ENCODE results near the gene CENPS.
"Not testable (repeated sequence)": the region's sequence is repeated elsewhere in the genome, so short reads cannot be mapped to it uniquely, and the experiment has no call there.

CENPS gene

DNA sequence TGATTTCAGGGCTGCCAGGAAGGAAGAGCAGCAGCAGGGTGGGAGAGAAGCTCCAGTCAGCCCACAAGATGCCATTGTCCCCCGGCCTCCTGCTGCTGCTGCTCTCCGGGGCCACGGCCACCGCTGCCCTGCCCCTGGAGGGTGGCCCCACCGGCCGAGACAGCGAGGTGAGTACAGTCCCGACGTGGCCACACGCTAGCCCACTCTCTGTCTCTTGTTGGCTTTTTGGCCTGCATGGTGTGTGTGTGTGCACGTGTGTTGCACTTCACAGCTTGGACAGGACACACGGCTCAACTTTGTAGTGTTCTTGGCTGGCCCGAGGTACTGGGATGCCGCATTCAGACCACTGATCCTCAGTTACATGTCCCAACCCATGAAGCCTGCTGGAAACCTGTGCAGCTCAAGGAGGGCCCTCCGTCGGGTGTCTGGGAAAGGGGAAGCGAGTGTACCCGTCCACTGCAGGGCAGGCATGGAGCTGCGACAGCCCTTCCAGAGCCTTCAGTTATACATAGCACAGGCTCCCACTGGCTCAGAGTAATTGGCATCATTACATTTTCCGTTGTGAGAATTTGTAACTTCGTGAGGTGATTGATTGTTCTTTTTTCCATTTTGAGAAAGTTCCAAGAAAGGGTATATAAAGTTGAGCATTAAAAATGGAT lies 20.1 kb downstream of the CENPS start:
- DNase-seq (ENCODE audit: low read depth in 2 of 2, low spot score in 1 of 2) = no peak

DNA sequence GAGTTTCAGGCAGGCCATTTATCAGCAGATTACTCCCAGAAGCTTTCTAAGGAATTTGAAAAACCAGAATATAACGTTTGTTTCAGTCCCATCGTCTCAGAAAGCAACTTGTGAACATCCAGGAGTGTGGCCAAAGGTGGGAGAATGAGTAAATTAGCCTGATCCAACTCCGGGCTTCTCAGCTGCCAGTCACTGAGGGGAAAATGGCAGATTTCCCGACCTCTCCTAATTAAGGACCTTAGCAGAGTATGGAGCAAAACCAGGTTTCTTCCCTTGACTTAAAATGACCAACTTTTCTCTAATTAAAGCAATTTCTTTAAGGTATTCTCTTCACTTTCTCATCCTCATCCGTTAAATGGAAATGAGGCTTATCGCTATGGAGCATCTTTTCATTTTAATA lies 20.6 kb downstream of the CENPS start:
- no peak for DNase-seq (ENCODE audit: low read depth in 2 of 2, low spot score in 1 of 2)

DNA sequence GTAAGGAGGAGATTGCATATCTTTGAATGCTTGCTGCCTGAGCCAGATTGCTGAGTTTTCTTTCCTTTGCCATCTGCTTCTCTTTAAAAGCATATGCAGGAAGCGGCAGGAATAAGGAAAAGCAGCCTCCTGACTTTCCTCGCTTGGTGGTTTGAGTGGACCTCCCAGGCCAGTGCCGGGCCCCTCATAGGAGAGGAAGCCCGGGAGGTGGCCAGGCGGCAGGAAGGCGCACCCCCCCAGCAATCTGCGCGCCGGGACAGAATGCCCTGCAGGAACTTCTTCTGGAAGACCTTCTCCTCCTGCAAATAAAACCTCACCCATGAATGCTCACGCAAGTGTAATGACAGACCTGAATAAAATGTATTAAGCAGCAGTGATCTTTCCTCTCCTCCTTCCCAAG lies 21.1 kb downstream of the CENPS start:
- DNase-seq (ENCODE audit: low read depth in 2 of 2, low spot score in 1 of 2) = no peak

DNA sequence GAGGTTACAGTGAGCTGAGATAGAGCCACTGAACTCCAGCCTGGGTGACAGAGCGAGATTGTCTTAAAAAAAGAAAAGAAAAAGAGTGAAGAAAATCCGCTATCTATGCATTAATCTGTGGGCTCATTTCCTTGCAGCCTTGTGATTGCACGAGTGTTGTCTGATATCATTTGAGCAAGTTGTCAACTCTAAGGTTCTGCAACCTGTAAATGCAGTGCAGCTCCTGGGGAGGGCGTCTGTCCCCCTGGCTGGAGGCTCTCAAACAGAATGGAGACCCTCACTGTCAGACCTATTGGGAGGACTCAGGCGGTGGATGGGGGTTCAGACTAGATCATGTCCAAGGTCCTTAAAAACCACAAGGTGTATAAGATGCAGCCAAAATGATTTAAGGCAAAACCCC lies 25.8 kb downstream of the CENPS start:
- no peak for DNase-seq (ENCODE audit: low read depth in 2 of 2, low spot score in 1 of 2)

DNA sequence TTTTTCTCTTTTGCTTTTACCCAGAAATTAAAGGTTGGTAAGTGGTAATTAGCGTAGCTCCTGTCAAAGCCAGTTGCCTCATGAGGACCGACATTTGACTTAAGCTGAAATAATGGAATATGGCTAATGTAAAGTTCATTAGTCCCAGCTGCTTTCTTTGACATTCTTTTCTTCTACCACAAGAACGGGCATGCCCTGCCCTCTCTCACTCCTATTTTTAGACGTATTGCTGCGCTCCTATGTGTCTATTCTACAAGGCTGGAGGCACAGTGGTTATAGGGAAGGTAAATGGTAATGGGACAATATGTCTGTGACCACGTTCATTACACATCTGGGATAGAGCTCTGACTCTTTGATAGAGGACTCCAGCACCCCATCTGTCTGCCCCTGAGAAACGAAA lies 26.4 kb downstream of the CENPS start:
- DNase-seq (ENCODE audit: low read depth in 2 of 2, low spot score in 1 of 2) = no peak

DNA sequence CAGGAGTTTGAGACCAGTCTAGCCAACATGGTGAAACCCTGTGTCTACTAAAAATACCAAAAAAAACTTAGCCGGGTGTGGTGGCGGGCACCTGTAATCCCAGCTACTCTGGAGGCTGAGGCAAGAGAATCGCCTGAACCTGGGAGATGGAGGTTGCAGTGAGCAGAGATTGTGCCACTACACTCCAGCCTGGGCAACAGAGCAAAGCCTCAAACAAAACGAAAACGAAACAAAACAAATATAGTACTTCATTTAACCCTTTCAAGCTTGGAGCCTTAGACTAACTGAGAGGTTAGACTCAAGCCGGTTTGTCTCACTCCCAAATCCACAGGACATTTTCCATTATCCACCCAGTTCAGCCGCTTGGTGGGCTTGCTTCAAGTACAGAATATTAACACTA lies 27.2 kb downstream of the CENPS start:
- DNase-seq (ENCODE audit: low read depth in 2 of 2, low spot score in 1 of 2) = not testable (repeated sequence)

DNA sequence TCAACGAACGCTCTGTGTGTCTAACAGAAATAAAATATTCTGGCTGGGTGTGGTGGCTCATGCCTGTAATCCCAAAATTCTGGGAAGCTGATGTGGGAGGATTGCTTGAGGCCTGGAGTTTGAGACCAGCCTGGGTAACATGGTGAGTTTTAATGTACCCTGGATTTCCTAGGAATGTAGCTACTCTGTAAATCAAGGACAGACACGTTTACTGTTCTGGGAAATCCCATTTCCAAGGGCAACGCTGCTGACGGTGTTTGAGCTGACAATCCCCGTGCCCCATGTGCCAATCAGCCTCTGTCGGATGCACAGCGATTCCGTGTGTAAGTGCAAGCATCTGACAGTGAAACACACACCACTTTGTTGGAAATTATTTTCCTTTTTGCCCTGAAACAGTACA lies 27.6 kb downstream of the CENPS start:
- DNase-seq (ENCODE audit: low read depth in 2 of 2, low spot score in 1 of 2) = no peak

DNA sequence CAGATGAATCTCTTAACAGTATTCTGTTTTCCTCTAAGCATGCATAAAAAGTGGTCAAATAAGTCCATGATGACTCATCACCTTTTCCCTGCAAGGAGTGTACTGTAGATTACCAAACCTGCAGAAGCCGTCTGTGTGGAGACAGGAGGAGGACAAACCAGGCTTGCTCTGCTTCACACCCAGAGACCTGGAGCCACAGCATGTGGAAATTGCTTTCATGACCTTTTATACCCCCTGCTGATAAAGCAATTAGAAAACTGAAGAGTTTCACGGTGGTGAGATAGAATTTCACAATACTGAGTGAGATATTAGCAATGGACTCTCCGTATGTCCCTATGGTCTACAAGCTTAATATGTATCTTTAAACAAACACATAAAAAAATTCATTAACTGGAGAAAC lies 29.0 kb downstream of the CENPS start:
- no peak for DNase-seq (ENCODE audit: low read depth in 2 of 2, low spot score in 1 of 2)

DNA sequence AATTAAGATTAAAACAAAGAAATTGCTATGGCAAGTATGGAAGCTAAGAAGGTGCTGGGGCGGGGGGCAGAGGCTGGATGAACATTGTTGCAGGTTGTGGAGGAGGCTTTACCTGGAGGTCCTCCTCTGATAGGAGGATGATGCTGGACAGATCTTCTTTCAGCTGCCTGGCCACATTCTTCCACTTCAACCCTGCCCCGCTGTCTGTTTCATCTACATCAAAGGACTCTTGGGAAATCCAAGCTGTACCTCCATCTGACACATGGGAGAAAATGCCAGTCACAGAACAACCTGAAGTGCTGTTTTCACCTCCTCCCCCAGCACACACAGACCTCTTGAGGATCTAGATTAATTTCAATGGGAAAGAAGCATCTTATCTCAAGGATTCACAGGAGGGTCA lies 36.8 kb downstream of the CENPS start:
- DNase-seq (ENCODE audit: low read depth in 2 of 2, low spot score in 1 of 2) = no peak

DNA sequence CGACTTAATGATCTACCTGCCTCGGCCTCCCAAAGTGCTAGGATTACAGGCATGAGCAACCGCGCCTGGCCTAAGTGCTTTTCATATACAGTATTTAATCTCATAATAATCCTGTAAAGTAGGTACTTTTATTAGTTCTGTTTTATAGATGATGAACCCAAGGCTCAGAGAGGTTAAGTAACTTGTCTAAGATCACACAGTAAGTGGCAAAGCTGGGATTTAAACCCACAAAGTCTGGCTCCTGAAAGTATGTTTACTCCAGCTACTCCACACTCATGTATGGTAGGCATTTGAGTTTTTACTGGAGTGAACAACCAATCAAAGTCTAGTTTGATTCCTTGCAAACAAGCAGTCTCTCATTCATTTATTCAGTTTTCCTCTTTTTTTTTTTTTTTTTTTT lies 39.8 kb downstream of the CENPS start:
- no peak for DNase-seq (ENCODE audit: low read depth in 2 of 2, low spot score in 1 of 2)

DNA sequence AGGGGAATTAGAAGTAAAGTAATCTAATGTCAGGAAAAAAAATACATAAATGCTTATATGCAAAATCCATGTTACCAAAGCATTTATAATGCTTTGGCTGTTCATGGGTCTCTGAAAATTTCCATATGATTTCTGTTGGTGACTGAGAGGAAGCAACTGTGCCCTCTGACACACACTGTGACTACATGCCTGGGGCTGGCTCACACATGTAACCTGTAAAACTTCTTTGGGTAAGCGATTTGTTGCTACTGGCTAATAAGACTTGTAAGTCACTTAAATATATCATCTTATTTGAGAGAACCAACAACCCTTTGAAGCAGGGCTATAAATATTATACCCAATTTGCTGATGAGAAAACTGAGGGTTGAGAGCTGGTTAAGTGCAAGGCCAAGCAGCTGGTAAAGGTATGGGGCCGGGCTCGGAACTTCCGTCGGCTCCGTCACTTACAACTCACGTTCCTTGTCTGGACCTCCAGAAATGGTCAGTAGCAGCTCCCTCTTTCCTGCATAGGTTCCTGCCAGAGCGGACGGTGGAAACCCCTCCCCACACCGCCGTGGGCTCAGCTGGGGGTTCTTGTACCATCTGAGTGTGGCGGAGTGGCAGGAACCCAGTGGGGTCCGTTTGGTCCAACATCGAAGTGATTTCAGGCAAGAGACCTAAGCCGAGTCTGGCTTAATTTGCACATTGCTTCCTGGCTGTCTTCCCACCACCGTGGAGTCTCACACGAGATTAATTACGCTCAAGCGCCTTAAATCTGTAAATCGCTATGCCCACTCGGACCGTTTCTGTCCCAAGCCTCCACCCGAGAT lies 41.4 kb downstream of the CENPS start:
- DNase-seq (ENCODE audit: low read depth in 2 of 2, low spot score in 1 of 2) = no peak

DNA sequence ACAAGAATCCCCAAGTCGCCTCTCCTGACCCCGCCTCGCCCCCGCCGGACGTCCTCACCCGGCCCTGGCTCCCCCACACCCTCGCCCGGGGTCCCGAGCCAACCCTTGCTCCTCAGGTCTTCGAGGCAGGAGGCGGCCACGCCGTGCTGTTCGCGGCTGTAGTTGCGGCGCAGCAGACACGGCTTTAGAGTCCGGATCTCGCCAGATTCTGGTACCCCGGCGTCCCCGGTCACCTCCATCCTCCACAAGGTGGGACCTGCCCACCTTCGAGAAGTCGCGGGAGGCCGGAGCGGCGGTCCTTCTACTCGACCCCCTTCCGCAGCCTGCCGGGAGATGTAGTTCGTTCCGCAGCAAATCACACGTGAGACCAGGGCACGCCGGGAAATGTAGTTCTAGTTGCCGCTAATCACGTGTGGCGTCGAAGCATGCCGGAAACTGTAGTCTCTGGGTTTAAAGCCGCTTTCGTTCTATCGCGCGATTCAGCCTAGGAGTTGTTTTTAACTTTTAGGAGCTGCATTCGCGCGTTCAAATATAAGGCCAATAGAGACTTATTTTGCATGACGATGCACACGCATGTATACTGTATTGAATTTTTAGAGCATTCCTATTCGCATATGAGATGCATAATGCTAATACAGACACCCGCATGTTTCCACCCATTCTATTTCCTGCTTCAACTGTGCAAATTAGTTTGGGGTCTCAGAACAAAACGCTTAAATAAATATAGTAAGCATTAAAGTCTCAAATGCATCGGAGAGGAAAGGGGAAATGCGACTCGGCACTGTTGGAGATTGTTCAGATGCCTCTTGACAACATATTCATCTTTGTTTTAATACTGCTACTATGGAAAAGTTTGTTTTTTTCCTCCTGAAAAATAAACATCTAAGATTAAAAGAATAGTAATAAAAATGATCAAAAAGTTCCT lies 42.2 kb downstream of the CENPS start, which contains the start of gene DFFA:
TSS of gene DFFA (minus strand) at position 310 of the 925 bp plus-strand sequence. CDS start at position 239, 71 bp downstream.
- DNase-seq (ENCODE audit: low read depth in 2 of 2, low spot score in 1 of 2) = peak; percentile 76 to 86

DNA sequence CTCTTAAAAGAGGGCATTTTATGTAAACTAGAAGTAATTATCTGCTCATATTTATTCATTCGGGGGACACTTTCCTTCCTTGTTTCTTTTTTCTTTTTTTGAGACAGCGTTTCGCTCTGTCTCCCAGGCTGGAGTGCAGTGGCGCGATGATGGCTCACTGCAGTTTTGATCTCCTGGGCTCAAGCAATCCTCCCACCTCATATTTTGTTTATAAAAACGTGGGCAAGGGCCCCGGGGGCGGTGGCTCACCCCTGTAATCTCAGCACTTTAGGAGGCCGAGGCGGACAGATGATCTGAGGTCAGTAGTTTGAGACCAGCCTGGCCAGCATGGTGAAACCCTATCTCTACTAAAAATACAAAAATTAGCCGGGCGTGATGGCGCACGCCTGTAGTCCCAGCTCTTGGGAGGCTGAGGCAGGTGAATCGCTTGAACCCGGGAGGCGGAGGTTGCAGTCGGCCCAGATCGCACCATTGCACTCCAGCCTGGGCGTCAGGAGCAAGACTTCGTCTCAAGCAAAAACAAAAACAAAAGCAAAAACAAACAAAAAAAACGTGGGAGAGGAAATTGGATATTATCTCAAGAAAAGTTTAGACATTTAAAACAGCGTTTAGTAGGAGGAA lies 43.0 kb downstream of the CENPS start:
- no peak for DNase-seq (ENCODE audit: low read depth in 2 of 2, low spot score in 1 of 2)

DNA sequence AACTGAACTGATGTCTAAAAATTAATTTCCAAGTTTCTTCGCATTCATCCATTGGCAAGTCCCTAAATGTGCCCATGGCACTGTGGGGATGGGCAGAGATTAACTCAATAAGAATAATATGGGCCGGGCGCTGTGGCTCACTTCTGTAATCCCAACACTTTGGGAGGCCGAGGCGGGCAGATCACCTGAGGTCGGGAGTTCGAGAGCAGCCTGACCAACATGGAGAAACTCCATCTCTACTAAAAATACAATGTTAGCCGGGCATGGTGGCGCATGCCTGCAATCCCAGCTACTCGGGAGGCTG lies 44.0 kb downstream of the CENPS start:
- DNase-seq (ENCODE audit: low read depth in 2 of 2, low spot score in 1 of 2) = not testable (repeated sequence)

DNA sequence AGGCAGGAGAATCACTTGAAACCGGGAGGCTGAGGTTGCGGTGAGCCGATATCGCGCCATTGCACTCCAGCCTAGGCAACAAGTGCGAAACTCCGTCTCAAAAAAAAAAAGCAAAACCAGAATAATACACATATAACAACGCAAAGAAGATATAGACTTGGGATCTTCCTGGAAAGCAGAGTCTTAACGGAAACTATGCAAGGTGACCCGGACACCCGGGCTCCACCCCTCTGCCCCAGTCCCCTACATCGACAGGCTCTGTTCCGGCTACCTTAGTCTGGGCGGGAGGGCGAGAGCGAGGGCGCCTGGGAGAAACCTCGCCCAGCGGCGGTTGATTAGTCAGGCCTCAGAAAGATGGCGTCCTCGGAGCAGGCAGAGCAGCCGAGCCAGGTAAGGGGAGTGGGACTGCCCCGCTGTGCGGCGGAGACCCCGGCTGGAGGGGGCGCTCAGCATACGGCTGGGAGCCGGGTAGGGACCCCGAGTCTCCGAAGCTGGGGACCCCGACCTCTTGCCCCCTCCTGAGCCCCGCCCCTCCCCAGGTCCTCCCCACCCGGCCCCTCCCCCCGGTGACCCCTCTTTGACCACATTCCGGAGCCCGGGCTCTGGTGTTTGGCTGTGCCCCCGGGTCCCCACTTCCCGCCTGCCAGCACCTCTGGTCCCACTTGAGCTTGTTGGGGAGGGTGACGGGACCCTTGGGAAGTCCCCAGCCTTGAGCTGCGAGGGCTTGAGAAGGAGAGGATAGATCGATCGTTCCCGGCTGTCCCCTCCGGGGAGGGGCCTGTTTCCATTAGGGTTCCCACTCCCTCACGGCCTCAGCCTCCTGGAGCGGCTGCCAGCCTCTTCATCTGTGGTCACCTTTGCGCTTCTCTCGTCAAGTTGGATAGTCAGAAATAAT lies 44.6 kb downstream of the CENPS start, which contains the start of gene PEX14:
TSS of gene PEX14 (plus strand) at position 338 of the 895 bp plus-strand sequence. CDS start at position 355, 17 bp downstream.
- DNase-seq (ENCODE audit: low read depth in 2 of 2, low spot score in 1 of 2) = peak; percentile 61 to 67

DNA sequence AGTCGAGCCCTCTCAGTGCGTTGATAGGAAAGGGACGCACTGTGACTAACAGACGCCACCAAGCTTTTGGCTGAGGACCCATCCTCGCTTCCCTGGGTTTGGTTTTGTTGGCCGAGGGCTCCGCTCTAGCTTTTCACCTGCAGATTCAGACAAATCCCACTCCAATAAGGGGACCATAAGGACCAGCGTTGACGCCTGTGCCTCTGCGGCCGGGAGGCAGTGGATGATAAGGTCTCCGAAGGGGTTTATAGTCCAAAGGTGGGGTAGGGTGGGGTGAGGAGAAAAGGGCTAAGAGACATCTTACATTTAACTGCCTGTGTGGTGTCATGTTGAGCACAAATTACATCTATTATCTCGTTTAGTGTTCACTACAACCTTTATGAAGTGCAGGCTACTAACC lies 45.3 kb downstream of the CENPS start:
- DNase-seq (ENCODE audit: low read depth in 2 of 2, low spot score in 1 of 2) = no peak

DNA sequence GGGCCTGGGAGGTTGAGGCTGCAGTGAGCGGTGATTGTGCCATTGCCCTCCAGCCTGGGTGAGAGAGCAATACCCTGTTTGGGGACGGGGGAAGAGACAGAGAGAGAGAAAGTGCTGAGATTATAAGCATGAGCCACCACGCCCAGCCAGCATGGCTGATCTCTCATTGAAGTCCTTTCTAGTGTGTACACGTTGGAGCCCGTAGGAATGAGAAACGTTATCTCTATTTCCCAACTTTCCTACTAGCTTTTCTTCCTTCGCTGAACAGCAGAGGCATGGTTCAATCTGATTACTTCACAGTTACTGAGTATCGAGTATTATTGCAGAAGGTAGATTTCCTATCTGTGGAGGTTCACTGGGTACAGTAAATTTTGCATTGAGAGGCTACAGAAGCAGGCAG lies 49.1 kb downstream of the CENPS start:
- no peak for DNase-seq (ENCODE audit: low read depth in 2 of 2, low spot score in 1 of 2)

DNA sequence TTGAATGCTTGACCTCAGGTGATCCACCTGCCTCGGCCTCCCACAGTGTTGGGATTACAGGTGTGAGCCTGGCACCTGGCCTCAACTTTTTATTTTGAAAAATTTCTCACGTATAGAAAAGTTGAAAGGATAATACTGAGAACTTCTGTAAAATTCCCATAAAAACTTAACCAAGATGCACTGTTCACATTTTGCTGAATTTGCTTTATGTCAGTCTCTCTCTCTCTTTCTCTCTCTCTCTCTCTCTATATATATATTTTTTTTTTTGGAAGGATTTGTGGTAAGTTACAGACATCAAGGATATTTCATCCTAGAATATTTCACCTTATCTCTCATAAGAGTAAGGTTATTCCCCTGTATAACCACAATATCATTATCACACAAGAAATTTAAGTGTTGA lies 50.4 kb downstream of the CENPS start:
- DNase-seq (ENCODE audit: low read depth in 2 of 2, low spot score in 1 of 2) = no peak

DNA sequence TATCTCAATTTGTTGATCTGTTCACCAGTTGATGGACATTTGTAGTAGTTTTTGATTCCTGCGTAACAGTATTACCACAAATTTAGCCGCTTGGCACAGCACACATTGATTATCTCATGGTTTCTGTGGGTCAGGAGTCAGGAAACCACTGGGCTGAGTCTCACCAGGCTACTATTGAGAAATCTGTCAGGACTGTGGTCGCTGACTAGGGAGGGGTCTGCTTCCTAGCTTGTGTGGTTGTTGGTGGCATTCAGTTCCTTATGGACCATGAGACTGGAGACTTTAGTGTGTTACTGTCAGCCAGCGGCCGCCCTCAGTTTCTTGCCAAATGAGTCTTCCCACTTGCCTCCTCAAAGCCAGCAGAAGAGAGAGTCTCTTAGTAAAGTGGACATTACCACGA lies 54.3 kb downstream of the CENPS start:
- DNase-seq (ENCODE audit: low read depth in 2 of 2, low spot score in 1 of 2) = no peak
